Measurements from ENCODE around the gene SNORC.

Gene SNORC

DNA sequence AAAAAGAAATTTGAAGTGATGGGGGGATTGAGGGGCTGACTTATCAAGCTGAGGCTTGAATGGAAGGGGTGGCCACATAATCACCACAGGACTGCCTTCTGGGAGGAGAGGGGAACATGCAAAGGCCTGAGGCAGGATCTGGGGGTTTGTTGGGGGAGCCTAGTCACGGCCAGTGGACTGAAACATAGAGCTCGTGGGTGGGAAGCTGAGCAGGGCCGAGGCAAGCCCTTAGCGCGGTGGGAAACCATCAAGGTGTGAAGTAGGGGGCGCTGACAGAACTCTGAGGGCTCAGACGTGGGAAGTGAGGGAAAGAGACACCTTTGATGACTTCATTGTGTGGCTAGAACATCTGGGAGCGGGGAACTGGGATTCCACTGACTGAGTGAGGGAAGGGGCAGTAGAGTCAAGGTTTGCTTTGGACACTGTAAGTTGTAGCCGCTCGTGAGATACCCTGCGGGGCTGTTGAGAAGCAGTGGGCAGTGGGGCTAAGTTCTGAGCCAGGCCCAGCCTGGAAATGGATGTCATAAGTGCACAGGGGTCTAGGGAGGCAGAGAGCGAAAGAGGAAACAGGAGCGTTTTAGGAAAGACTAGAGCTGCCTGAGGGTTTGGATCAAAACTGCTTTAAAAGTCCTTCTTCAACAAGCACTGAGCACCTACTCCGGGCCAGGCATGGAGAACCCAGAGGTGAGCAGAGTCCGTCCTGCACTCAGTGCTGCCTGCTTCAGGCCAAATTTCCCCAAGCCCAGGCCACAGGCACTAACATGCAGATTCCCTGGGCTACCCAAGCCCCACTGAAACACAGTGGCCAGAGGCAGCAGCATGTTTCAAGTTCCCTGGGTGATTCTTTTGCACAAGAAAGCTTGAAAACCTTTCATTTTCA lies 686 bp upstream of the SNORC start:
- DNase-seq (ENCODE audit: low read depth in 2 of 2, low spot score in 1 of 2): no peak

DNA sequence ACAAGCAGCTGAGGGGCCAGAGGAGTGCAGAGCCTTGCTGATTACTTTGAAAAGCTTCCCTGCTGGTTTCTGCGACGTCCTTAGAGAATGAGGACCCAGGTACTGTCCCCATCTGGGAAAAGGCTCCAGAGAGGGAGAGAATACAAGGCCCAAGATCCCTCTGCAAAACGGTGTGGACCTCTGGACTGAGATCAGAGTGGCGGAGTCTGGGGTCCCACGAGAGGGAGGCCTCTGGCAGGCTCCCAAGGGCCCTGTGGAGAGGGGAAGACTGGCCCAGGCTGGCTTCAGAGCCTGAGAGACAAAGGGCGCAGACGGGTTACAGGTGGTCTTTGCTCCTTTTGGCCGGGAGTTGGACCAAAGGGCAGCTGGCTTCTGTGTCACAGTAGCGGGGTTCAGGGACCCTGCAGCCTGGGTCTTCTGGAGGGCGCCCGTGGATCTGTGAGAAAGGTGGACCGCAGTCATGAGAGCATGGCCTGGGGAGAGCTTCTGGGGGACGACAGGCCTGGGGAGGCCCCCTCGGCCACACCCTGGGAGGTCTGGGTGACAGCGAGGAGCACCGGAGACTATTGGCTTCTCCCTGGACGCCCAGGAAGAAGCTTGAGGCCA lies 805 bp downstream of the SNORC start:
- no peak for DNase-seq (ENCODE audit: low read depth in 2 of 2, low spot score in 1 of 2)

DNA sequence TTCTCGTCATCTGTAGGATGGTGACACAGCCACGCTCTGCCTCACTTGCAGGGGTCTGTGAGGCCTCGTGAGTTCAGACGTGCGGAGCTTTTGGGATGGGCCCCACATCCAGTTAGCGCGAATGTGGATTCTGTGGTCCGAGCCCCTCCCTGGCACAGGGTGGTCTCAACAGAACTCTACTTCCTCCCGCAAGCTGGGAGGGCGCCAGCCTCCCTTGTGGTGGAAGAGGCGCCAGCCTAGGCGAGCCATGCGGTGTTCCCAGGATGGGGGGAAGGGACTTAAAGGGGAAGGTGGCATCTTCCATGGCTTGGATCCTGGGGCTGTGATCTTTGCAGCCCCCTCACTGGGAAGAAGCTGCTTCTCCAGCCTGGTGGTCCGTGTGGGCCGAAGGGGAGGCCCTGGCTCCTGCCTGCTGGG lies 1.4 kb downstream of the SNORC start:
- no peak for DNase-seq (ENCODE audit: low read depth in 2 of 2, low spot score in 1 of 2)

DNA sequence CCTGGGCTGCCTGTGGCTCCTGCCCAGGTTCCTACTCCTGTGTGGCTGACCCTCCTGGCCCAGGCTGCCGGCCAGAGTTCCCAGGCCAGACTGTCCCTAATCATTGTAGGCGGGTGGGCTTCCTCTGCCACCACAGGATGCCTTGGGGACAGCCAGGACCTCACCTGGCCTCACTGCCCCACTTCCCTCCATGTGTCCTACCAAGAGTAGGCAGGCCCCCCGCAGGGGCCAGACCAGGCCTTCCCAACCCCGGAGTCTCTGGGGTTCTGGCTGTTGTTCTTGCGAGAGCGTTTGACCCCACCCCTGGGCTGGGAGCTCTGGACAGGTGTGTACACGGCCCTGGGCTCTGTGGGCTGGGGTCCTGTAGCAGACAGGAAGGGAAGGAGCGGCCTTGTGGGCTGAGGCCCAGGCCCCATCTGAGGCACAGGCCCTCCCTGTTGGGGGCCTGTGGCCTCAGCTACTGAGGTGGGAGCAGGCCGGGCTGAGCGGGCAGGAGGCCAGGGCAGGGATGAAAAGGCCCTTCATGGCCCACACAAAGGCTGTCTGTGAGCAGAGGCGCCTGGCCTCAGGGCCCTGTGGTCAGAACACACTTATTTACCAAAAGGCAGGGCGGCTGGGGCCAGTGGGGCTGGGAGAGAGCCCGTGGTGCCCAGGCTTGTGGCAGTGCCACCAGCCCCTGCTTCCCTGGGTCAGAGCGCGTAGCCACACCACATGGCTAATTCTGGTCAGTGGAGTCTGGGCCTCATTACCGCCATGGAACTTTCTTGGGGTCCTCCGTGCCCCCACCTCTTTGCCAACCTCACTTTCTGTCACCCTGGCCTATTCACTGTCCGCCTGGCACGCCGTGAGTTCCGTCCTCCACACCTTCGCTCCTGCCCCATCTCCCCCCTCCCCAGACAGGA lies 2.0 kb downstream of the SNORC start:
- no peak for DNase-seq (ENCODE audit: low read depth in 2 of 2, low spot score in 1 of 2)

DNA sequence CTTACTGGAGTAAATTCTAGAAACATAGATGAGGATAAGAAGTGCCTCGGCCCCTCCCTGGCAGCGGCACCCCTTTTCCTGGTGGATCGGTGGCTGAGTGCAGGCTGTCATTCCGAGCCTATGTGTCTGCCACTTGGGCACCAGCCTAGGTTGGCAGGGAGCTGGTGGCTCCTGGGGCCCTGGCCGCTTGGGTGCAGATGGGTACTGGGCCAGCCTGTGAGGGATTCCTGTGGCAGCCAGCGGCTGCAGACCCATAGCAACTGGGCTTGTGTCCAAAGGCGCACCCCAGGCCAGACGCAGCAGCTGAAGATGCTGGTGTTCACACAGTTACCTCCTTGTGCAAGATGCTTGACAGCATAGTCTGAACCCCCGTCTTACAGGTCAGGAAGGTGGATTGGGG lies 2.8 kb downstream of the SNORC start:
- DNase-seq (ENCODE audit: low read depth in 2 of 2, low spot score in 1 of 2): no peak

DNA sequence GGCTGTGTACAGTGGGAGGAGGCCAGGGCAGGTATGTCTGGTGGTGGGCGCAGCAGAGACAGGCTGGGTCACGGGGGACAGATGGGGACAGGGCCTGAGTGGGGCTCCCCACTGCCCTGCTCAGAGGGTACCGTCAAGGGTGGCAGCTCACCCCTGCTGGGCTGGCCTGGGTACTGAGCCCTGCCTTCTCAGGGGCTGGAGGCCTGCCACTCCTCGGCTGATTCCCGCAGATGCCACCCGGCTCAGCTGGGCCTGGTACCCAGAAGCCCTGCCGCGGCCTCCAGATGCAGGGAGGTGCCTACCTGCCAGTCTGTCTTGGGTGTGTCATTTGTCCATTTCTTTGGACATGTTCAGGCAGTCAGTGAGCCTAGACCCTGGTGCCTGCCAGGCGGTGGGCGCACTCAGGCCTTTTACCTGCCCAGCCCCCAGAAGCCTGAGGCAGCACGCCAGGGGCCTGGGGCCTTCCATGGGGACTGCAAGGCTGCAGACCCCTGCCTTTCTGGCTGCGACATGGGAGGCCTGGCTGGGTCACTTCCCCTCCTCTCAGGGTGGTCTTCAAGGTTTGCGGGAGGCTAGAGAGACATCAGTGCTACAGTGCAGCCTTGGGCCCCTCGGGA lies 3.3 kb downstream of the SNORC start:
- DNase-seq (ENCODE audit: low read depth in 2 of 2, low spot score in 1 of 2): no peak

DNA sequence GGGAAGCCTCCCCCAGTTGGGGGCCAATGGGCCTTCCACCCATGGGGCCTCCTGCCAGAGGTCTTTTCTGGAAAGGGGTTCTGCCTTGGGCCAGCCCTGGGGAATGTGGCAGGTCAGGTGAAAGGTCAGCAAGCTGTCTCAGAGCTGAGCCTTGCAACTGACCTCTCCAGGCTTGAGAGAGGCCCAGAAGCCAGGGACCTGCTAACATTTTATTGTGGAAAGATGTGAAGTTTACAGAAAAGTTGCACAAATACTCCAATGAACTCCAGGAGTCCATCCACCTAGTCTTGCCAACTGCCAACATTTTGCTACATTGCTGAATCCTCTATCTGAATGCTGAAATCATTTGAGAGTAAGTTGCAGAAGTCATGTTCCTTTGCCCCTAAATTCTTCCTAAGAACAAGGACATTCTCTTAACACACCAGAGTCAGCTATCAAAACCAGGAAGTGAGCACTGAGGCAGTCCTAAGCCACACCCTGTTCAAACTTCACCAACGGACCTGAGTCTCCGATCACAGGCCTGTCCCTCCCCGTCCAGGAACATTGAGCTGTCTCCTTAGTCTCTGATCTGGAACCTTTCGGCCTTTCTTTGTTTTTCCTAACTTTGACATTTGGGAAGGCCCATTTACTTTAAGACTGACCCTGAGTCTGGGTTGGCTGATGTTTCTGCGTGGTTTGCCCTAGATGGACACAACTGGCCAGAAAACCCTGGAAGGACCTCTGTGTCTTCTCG lies 4.0 kb downstream of the SNORC start:
- DNase-seq (ENCODE audit: low read depth in 2 of 2, low spot score in 1 of 2): no peak

DNA sequence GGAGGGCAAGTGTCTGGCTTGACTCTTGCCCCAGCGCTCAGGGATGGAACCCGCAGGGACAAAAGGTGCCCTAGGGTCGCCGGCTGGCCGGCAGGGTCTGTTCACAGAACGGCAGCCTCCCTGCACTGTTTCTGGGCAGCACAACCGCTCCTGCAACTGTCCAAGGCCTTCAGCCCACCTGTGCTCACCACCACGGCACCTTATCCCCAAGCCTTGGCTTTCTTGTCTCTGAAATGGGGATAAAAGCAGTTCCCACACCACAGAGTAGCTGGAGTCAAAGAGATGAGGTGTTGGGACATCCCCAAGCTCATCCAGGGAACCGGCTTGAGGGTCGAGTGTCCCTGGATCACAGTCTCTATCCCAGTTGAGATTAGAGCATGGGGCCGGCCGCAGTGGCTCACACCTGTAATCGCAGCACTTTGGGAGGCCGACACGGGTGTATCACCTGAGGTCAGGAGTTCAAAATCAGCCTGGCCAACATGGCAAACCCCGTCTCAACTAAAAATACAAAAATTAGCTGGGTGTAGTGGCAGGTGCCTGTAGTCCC lies 4.7 kb downstream of the SNORC start:
- DNase-seq (ENCODE audit: low read depth in 2 of 2, low spot score in 1 of 2): no peak

DNA sequence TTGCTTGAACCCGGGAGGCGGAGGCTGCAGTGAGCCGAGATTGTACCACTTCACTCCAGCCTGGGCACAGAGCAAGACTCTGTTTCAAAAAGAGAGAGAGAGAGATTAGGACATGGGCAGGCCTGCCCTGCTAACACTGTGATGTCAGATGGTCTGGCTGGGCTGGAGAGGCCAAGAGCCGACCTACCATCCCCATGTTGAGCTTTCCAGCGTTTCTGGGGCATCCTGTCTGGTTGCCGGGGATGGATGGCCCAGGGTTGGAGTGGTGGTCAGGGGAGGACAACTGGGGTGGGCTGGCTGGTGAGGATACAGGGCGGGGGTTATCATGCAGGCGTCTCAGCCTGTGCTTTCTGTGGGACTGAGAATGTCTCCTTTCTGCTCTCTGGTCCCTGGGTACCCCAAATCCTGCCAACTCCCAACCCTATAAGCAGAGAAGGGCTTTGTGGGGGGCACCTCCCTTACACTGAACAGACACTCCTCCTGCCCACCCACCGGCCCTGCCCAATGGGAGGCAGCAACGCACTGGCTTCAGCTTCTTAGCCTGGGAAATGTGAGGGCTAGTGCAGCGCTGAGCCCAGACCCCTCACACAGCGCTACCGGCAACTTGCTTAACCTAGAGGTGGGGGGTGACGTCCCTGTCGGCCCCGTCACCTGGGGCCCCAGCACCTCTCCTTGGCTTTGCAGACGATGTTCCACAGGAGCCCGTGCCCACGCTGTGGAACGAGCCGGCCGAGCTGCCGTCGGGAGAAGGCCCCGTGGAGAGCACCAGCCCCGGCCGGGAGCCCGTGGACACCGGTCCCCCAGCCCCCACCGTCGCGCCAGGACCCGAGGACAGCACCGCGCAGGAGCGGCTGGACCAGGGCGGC lies 5.4 kb downstream of the SNORC start:
- DNase-seq (ENCODE audit: low read depth in 2 of 2, low spot score in 1 of 2): no peak

DNA sequence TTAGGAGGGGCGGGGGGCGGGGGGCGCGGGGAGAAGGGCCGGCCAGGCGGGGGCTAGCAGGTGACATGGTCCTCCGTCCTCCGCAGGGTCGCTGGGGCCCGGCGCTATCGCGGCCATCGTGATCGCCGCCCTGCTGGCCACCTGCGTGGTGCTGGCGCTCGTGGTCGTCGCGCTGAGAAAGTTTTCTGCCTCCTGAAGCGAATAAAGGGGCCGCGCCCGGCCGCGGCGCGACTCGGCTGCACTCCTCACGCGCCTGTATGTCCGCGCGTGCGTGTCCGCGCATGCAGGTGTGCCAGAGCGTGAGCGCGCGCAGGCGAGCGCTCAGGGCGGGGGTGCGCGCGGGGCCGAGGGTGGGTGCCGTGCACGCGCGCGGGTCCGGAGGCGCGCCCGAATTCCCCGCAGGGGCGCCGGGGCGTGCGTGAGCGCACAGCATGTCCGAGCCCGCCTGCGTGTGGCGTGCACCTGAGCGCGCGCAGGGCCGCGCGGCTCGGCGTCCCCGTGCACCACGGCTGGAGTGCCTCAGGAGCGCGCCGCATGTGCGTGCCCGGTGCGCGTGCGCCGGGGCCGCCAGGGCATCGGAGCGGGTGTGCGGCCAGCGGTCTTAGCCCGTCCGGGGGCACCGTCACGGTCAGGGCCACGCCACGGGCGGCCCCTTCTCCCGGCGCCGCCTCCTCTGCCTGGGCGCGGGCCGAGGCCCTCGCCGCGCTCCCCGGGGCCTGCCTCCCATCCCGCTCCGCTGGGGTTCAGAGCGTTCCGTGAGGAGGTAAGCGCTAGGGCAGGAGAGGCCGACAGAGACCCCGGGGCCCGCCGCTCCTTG lies 6.3 kb downstream of the SNORC start:
- DNase-seq (ENCODE audit: low read depth in 2 of 2, low spot score in 1 of 2): no peak

DNA sequence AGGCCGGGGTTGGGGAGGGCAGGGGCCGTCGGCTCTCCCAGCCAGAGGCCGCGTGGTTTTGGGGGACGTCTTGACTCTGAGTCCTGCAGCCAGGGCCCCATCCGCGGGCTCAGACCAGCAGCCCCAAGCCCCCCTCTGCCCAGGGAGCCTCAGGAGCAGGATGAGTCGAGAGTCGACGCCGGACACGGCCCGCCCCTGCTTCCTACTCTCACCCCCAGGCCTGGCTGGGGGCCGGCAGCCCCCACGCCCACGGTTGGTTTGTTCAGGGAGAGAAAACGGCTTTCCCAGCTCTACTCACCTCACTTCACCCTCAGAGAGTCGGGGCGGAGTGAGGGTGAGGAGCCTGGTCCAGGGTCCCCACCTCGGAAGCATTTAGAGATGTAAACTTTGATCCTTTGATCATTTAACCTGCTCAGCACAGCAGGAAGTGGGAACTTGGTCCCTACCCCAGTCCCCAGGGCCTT lies 6.9 kb downstream of the SNORC start:
- no peak for DNase-seq (ENCODE audit: low read depth in 2 of 2, low spot score in 1 of 2)

DNA sequence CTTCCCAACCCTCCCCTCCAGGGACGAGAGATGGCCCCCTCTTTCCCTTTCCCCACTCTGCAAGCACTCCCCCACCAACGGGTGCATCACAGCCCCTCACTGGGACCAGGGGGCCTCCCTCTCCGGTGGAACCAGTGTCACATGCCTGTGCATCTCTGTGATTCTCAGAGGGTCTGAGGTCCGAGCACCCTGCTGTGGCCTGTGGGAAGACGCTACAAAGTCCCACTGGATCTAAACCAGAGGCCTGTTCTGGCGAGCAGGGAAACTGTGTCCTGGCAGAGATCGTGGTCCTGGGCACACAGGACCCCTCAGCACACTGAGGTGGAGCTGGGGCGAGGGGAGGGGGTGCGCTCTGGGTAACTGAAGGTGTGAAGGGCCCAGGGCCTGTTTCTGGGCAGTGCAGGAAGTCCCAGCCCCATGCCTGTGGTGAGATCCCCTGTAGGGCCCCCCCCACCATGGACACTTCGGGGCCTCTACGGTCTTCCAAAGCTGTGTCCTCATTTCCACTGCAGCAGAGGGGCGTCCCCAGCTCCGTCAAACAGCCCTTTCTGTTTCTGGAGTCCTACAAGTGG lies 8.0 kb downstream of the SNORC start:
- no peak for DNase-seq (ENCODE audit: low read depth in 2 of 2, low spot score in 1 of 2)

DNA sequence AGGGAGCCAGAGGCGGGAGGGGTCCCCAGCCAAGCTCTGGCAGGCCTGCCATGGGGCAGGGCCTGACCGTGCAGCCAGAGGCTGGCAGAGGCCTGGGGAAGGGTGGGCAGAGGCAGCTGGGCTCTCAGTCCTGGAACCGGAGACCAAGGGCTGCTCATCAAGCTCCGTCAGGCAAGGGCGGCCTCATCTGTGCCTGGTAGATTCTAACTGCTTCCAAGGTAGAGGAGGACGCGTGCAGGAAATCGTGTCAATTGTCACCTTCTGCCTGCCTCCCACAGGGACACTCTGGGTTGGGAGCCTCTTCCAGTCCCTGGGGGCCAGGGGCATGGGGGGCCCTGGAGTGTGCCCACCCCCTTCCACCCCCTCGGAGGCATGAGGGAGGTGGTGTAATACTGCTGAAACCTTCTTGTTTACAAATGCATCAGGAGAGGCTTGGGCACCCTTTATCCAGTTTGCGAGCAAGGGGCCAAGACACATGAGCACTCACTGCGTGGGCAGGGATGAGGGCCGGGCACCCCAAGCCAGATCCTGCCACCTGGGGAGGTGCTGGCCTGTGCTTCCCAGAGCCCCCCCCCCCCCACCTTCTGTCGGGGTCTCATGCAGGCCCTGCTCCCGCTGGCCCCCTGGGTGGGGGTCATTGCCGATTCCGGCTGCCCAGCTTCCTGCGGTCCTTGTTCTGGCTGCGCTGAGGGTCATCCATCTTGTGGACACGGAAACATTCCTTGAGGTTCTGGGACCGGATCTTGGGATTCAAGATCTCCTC lies 9.0 kb downstream of the SNORC start:
- DNase-seq (ENCODE audit: low read depth in 2 of 2, low spot score in 1 of 2): no peak

DNA sequence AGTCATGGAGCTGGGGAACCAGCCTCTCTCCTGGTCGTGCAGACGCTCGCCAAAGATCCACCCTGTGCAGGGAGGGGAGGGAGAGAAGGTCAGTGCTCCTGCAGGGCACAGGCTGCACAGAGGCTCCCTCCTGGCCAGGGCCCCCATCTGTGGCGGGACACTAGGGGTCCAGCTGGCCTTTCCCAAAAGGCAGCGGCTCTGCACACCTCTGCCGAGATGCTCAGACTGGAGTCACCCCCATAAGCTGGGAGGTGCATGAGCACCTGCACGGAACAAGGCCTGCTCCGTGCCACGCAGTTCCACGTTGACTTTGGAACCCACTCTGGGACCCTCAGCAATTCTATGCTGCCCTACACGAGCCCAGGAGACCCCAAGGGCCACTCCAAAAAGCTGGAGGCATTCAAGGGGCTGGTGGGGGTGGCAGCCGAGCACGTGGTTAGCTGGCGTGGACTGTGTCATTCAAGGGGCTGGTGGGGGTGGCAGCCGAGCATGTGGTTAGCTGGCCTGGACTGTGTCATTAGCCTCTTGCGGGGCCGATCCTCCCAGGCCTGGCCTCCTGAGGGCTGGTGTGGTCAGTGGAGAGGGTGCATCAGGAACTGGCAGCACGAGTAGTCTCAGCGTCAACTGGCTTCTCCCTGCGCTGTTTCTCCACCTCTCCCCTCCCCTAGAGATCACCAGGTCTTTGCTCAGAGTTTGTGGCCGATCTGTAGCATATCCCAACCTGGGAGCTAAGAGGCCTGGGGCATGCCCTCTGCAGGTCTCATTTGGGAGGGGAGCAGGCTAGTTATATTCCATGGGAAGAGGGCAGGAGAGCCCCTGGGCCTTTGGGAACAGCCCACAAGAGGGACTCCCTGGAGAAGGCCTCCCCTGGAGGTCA lies 9.8 kb downstream of the SNORC start:
- DNase-seq (ENCODE audit: low read depth in 2 of 2, low spot score in 1 of 2): no peak

DNA sequence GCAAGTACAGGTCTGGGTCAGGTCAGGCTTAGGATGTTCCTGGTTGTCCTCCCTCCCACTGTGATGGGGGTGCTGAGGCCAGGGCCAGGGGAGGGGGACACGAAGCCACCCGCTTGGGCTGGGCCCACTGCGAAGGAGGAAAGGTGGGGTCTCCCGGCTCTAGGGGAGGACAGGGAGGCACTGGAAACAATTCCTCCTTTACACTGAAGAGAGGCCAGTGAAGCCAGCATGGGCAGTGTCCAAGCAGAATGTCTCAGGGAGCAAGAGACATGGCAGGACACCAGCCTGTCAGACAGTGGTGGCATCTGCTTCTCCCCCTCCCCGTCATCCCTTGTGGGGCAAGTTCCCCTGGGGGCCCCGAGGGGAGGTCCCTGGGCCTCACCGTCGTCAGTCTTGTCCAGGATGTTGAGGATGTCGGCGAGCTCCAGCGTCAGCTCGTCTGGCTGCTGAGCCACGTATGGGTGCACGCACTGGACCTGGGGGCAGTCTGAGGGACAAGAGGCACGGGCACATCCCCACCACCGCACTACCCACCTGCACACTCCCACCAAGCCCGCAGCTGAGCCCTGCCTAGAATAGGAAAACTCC lies 10.8 kb downstream of the SNORC start:
- DNase-seq (ENCODE audit: low read depth in 2 of 2, low spot score in 1 of 2): no peak

DNA sequence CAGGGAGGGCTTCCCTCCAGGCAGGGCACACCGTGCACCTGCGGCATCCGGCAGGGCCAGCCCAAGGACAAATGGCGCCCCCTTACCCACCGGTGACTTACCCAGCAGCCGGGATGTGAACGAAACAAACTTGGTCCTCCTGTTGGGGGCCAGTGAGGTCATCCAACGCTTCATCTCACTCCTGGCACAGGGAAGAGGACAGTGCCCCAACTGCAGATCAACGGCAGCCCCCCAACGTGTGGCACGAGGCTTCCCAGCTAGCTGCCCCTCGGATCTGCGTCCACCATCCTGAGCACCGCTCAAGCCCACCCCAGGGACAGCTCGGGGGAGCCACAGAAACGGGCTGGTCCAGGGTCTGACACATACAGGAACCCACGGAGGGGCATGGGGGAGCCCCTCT lies 12.0 kb downstream of the SNORC start:
- DNase-seq (ENCODE audit: low read depth in 2 of 2, low spot score in 1 of 2): no peak
